ENCODE measurements around the gene CNTNAP2. TPM values are rescaled to one million over a fixed set of nuclear protein-coding genes. Genes with fewer than 3 reads are reported as not detected.

CNTNAP2 gene
- total and polyA plus RNA-seq, 2 experiments from 2014 or later: not detected

DNA sequence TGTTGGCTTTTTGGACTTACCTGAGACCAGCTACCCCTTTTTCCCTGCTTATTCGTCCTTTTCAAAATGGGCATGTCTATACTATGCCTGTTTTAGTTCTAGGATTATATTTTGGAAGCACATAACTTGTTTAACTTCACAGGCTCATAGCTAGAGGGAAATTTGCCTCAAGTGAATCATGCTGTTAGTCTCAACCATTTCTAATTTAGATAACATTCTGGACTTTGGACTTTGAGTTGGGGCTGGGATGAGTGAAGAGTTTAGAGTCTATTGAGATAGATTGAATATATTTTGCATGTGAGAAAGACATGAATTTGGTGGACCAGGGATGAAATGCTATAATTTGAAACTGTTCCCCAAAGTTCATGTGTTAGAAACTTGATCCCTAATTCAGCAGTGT, 1919.3 kb downstream of the CNTNAP2 start:
- H3K79me2 ChIP-seq (ENCODE audit: insufficient read depth): no peaks in the 10 kb centered on the region
- H2AFZ ChIP-seq: no peak overlapping the region
- H4K20me1 ChIP-seq (ENCODE audit: insufficient read depth): no peaks in the 10 kb centered on the region
- no peak overlapping the region for H3K4me3 ChIP-seq
- H3F3A ChIP-seq (ENCODE audit: insufficient read depth): no peaks in the 10 kb centered on the region
- no peaks in the 10 kb centered on the region for H3K27me3 ChIP-seq (replicated peaks; ENCODE audit: insufficient read depth)
- TF ChIP-seq EZH2 (IDR thresholded peaks at IDR 0.05; ENCODE audit: insufficient read depth, poor library complexity, severe bottlenecking) (no peak), EZH2phosphoT487 (IDR thresholded peaks at IDR 0.05; ENCODE audit: insufficient read depth, low read depth) (no peak)
- H3K36me3 ChIP-seq (ENCODE audit: low read depth): no peaks in the 10 kb centered on the region
- WGBS, 2 experiments (ENCODE audit: low coverage in 1 of 2, low lambda C conversion rate in 2 of 2, missing lambda C conversion rate in 2 of 2): 3 to 7% methylated on average over 1 of the region's 1 CpG
- H3K27ac ChIP-seq: no peak overlapping the region
- DNase-seq: no peak
- H3K9ac ChIP-seq: no peak overlapping the region
- peaks cover 4% of the 10 kb centered on the region for H3K9me3 ChIP-seq (ENCODE audit: low read depth)
- no peak overlapping the region for H3K4me2 ChIP-seq (ENCODE audit: unreplicated experiment)
- no peaks in the 10 kb centered on the region for H3K4me1 ChIP-seq (ENCODE audit: insufficient read depth)
- H3K9me2 ChIP-seq (ENCODE audit: insufficient read depth): no peaks in the 10 kb centered on the region
- in situ Hi-C loops (cut with MboI): no loop called here

DNA sequence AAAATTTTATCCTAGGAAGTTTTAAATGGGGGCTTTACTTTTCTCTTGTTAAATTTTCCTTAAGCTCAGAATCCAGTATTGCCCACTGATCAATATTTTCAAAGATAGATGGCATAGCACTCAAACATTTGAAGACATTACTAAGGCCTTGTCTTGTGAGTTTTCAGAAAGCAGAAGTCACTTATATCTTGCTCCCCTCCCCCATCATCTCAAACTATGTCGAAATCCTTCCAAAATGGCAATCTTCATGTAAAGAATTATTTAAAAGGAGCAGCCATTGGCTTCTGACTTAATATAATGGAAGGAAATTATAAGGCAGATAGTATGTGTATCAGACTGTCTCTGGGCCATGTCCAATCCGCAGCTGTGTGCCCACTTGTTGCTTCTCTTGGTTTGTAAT, 1920.4 kb downstream of the CNTNAP2 start:
- DNase-seq: no peak
- Histone ChIP-seq H3K36me3 (ENCODE audit: low read depth) (no peaks in the 10 kb centered on the region), H3K9ac (no peak overlapping the region), H4K20me1 (ENCODE audit: insufficient read depth) (no peaks in the 10 kb centered on the region), H3F3A (ENCODE audit: insufficient read depth) (no peaks in the 10 kb centered on the region), H3K9me3 (ENCODE audit: low read depth) (peaks cover 4% of the 10 kb centered on the region), H3K9me2 (ENCODE audit: insufficient read depth) (no peaks in the 10 kb centered on the region), H3K79me2 (ENCODE audit: insufficient read depth) (no peaks in the 10 kb centered on the region), H3K4me3 (no peak overlapping the region), H3K4me1 (ENCODE audit: insufficient read depth) (no peaks in the 10 kb centered on the region), H3K27me3 (replicated peaks; ENCODE audit: insufficient read depth) (no peaks in the 10 kb centered on the region), H3K4me2 (ENCODE audit: unreplicated experiment) (no peak overlapping the region), H3K27ac (no peak overlapping the region), H2AFZ (no peak overlapping the region)
- in situ Hi-C loops (cut with MboI): no loop called here
- 8 to 13% methylated on average over 2 of the region's 2 CpGs for WGBS, 2 experiments (ENCODE audit: low coverage in 1 of 2, low lambda C conversion rate in 2 of 2, missing lambda C conversion rate in 2 of 2)
- TF ChIP-seq EZH2 (IDR thresholded peaks at IDR 0.05; ENCODE audit: insufficient read depth, poor library complexity, severe bottlenecking): no peak
- TF ChIP-seq EZH2phosphoT487 (IDR thresholded peaks at IDR 0.05; ENCODE audit: insufficient read depth, low read depth): no peak

DNA sequence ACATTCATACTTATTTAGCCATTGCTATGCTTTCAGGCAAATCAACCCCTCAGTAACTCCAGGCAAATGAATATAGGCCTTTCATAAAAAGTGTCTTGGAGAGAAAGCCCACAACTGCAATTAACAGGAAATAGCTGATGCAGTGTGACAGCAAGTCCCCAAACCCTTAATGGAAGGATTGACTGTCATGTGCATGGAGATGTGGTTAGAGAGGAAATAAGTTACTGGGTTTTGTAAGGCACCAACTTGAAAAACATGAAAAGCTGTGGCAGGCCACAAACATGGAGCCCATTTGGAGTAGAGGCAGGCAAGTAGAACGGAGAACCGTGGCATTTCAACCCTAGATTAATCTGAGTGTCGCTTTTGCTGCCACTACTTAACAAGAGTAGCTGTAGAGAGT, 1924.6 kb downstream of the CNTNAP2 start:
- Histone ChIP-seq H4K20me1 (ENCODE audit: insufficient read depth) (no peaks in the 10 kb centered on the region), H3K27ac (no peak overlapping the region), H2AFZ (no peak overlapping the region), H3K4me2 (ENCODE audit: unreplicated experiment) (no peak overlapping the region), H3K27me3 (replicated peaks; ENCODE audit: insufficient read depth) (no peaks in the 10 kb centered on the region), H3K9me2 (ENCODE audit: insufficient read depth) (no peaks in the 10 kb centered on the region), H3K9me3 (ENCODE audit: low read depth) (peaks cover 4% of the 10 kb centered on the region), H3F3A (ENCODE audit: insufficient read depth) (no peaks in the 10 kb centered on the region), H3K4me1 (ENCODE audit: insufficient read depth) (no peaks in the 10 kb centered on the region), H3K4me3 (no peak overlapping the region), H3K79me2 (ENCODE audit: insufficient read depth) (no peaks in the 10 kb centered on the region), H3K9ac (no peak overlapping the region), H3K36me3 (ENCODE audit: low read depth) (no peaks in the 10 kb centered on the region)
- no peak for DNase-seq
- TF ChIP-seq EZH2 (IDR thresholded peaks at IDR 0.05; ENCODE audit: insufficient read depth, poor library complexity, severe bottlenecking) (no peak), EZH2phosphoT487 (IDR thresholded peaks at IDR 0.05; ENCODE audit: insufficient read depth, low read depth) (no peak)
- WGBS, 2 experiments (ENCODE audit: low coverage in 1 of 2, low lambda C conversion rate in 2 of 2, missing lambda C conversion rate in 2 of 2): 5 to 13% methylated on average over 3 of the region's 3 CpGs
- in situ Hi-C loops (cut with MboI): no loop called here

DNA sequence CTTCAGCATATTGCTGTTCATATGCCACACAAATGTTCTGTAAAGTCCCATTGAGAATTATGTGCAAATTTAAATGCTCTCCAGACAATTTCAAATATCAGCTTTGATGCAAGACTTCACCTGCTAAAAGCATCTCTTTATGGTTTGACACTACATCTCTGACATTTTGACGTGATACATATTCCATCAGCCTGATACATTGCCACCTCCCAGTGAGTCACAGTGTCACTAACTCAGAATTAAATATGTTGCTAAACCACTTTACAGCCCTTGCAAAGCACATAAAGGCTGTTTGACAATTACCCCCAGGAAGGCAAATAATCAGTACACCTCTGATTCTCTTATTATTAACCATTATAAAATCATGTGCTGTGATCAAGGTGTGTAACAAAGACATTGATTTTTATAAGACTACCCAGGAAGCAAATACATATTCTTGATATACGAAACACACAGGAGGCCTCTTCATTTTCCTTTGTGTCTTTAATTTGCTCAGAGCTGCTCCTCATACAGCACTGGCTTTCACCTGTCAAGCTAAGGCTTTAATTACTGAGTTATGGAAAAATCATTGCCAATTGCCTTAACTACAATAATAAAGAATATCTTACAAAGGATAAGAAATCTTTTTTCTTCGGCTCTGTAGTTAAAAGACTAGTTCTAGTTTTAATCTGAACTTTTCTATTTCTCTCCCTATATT, 1926.5 kb downstream of the CNTNAP2 start:
- Histone ChIP-seq H3K36me3 (ENCODE audit: low read depth) (no peaks in the 10 kb centered on the region), H3K27ac (no peak overlapping the region), H3K4me3 (no peak overlapping the region), H3K9me3 (ENCODE audit: low read depth) (peaks cover 4% of the 10 kb centered on the region), H3K79me2 (ENCODE audit: insufficient read depth) (no peaks in the 10 kb centered on the region), H3K27me3 (replicated peaks; ENCODE audit: insufficient read depth) (no peaks in the 10 kb centered on the region), H3K9me2 (ENCODE audit: insufficient read depth) (no peaks in the 10 kb centered on the region), H2AFZ (no peak overlapping the region), H3K4me2 (ENCODE audit: unreplicated experiment) (no peak overlapping the region), H3F3A (ENCODE audit: insufficient read depth) (no peaks in the 10 kb centered on the region), H4K20me1 (ENCODE audit: insufficient read depth) (no peaks in the 10 kb centered on the region), H3K4me1 (ENCODE audit: insufficient read depth) (no peaks in the 10 kb centered on the region), H3K9ac (no peak overlapping the region)
- DNase-seq: no peak
- no peak for TF ChIP-seq EZH2 (IDR thresholded peaks at IDR 0.05; ENCODE audit: insufficient read depth, poor library complexity, severe bottlenecking)
- no peak for TF ChIP-seq EZH2phosphoT487 (IDR thresholded peaks at IDR 0.05; ENCODE audit: insufficient read depth, low read depth)
- 12 to 14% methylated on average over 3 of the region's 3 CpGs for WGBS, 2 experiments (ENCODE audit: low coverage in 1 of 2, low lambda C conversion rate in 2 of 2, missing lambda C conversion rate in 2 of 2)
- in situ Hi-C loops (cut with MboI): no loop called here

Data from GM23248 (cell line).